Measurements from ENCODE around the gene SPDYE6. TPM values are rescaled to one million over a fixed set of nuclear protein-coding genes. Genes with fewer than 3 reads are reported as not detected.
"Not testable (repeated sequence)": the region's sequence is repeated elsewhere in the genome, so short reads cannot be mapped to it uniquely, and the experiment has no call there.

The SPDYE6 gene
- total RNA-seq = not detected

GRCh38 chr7:102356344-102356743 is at the start of gene SPDYE6:
SPDYE6 (minus strand) TSS chr7:102356444; CDS start chr7:102356023, 421 bp downstream.
- not testable (repeated sequence) for DNase-seq (ENCODE audit: low spot score); ATAC-seq (ENCODE audit: low FRiP score)

- not testable (repeated sequence) for DNase-seq (ENCODE audit: low spot score); ATAC-seq (ENCODE audit: low FRiP score)
These were observed 48.6 kb upstream of the SPDYE6 start for GRCh38 chr7:102404862-102405188.

GRCh38 chr7:102404005-102404861 is 48.0 kb upstream of the SPDYE6 start:
- no peak for TF ChIP-seq CTCF (IDR thresholded peaks at IDR 0.05)
- DNase-seq (ENCODE audit: low spot score) (no peak), ATAC-seq (ENCODE audit: low FRiP score) (peak; percentile 55)

GRCh38 chr7:102403563-102403962 is 47.3 kb upstream of the SPDYE6 start:
- ATAC-seq (ENCODE audit: low FRiP score) (no peak), DNase-seq (ENCODE audit: low spot score) (no peak)
- no peak for TF ChIP-seq CTCF (IDR thresholded peaks at IDR 0.05)

GRCh38 chr7:102400360-102400759 is 44.1 kb upstream of the SPDYE6 start:
- TF ChIP-seq CTCF (IDR thresholded peaks at IDR 0.05) = no peak
- DNase-seq (ENCODE audit: low spot score) = no peak
- ATAC-seq (ENCODE audit: low FRiP score) = no peak

- ATAC-seq (ENCODE audit: low FRiP score) (no peak), DNase-seq (ENCODE audit: low spot score) (no peak)
- TF ChIP-seq CTCF (IDR thresholded peaks at IDR 0.05) = no peak
These were observed 42.3 kb upstream of the SPDYE6 start for GRCh38 chr7:102398543-102398942.

GRCh38 chr7:102396710-102397019 is 40.4 kb upstream of the SPDYE6 start:
- TF ChIP-seq CTCF (IDR thresholded peaks at IDR 0.05) = no peak
- ATAC-seq (ENCODE audit: low FRiP score) = no peak
- DNase-seq (ENCODE audit: low spot score) = no peak

- peak; percentile 32 for DNase-seq (ENCODE audit: low spot score)
- no peak for TF ChIP-seq CTCF (IDR thresholded peaks at IDR 0.05)
- ATAC-seq (ENCODE audit: low FRiP score) = peak; percentile 90
These were observed 39.8 kb upstream of the SPDYE6 start, which contains the start of gene PRKRIP1 for GRCh38 chr7:102395873-102396709. PRKRIP1 (plus strand) TSS chr7:102396363; CDS start chr7:102396412, 49 bp downstream.
